SU-DHL-6 (cell line): ENCODE data around the gene ELP5.

Source experiments
- CTCF ChIP-seq: fragments of 200-600 bp; sonication (generic); IDR thresholded peaks from one replicate; pipeline ENCODE4 v1.5.1; 2017; ENCODE audit warnings: antibody characterized with exemption, mild to moderate bottlenecking, low read length, moderate library complexity; ENCODE audit not compliant: insufficient read depth, poor library complexity, severe bottlenecking
- EZH2phosphoT487 ChIP-seq: fragments of 200-600 bp; sonication (generic), shearing (Covaris generic); conservative IDR thresholded peaks from 2 replicates; pipeline ENCODE4 v1.6.1; 2018; ENCODE audit warnings: mild to moderate bottlenecking, antibody characterized with exemption, low read length, moderate library complexity, mixed read lengths

DNA sequence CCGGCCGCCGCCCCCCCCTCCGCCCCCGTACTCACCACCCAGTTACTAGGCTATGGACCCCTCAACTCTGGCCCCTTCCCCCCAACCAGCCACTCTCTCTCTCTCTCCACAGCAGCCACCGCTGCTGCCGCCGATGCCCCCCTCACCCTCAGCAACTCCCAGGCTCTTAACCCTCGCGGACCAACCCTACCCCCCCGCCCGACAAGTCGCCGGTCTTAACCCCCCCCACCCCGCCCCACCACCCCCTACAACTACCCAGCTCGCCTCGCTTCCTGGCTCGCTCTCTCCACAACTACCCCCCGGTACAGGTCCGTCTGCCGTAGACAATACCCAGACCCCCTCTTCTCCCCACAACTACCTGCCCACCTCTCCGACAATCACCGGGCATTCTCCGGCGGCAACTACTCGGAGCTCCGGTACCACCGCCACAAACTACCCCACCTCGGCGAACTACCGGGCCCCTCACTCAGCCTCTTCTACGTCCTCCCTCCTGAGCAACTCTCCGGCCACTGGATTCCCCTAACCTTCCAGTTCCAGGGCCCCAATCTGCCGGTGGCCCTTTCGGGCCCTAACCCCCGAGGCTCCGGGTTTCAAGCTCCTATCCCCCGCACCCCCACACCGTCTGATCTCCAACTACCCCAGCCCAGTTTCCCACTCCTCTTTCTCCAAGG, 13.5 kb upstream of the ELP5 start:
- TF ChIP-seq EZH2phosphoT487 (no peak), CTCF (no peak)
